ENCODE measurements around the gene HSD11B1. TPM values are rescaled to one million over a fixed set of nuclear protein-coding genes. Genes with fewer than 3 reads are reported as not detected.

Gene HSD11B1
- total RNA-seq, 2 donors from 2014 or later = not detected

DNA sequence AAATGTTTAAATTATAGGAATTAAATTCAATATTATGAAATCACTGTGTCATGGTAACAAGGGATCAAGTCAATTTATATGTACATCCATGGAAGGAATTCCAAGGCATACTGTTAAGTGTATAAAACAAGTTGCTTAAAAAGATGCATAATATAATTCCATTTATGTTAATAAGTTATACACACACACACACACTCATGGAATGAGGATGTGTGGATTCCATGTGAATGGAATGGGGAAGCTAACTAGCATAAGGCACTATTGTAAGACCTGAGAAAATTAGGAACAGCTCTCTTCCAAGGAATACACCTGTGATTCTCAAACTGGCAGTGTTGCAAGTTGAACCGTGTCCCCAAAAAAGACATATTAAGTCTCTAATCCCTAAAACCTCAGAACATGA is 33.6 kb downstream of the HSD11B1 start:
- H3K27ac Mint-ChIP-seq = no peak overlapping the region
- Histone ChIP-seq H3K27ac (ENCODE audit: low read depth, low read length) (no peak overlapping the region), H3K4me1 (ENCODE audit: control insufficient read depth, insufficient read depth, low read length) (no peaks in the 10 kb centered on the region), H3K36me3 (ENCODE audit: control insufficient read depth, insufficient read depth, low read length) (no peaks in the 10 kb centered on the region), H3K9ac (ENCODE audit: extremely low read depth, low read length, poor library complexity, severe bottlenecking) (no peak overlapping the region), H3K9me3 (ENCODE audit: control insufficient read depth, low read length) (no peaks in the 10 kb centered on the region), H3K4me3 (ENCODE audit: low read length) (no peak overlapping the region), H3K27me3 (ENCODE audit: control insufficient read depth, insufficient read depth, low read length, poor library complexity, severe bottlenecking) (peaks cover 38% of the 10 kb centered on the region)
- TF ChIP-seq, protein P1, sequence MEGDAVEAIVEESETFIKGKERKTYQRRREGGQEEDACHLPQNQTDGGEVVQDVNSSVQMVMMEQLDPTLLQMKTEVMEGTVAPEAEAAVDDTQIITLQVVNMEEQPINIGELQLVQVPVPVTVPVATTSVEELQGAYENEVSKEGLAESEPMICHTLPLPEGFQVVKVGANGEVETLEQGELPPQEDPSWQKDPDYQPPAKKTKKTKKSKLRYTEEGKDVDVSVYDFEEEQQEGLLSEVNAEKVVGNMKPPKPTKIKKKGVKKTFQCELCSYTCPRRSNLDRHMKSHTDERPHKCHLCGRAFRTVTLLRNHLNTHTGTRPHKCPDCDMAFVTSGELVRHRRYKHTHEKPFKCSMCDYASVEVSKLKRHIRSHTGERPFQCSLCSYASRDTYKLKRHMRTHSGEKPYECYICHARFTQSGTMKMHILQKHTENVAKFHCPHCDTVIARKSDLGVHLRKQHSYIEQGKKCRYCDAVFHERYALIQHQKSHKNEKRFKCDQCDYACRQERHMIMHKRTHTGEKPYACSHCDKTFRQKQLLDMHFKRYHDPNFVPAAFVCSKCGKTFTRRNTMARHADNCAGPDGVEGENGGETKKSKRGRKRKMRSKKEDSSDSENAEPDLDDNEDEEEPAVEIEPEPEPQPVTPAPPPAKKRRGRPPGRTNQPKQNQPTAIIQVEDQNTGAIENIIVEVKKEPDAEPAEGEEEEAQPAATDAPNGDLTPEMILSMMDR (conservative IDR thresholded peaks at IDR 0.05) = no peak
- H3K9me3 Mint-ChIP-seq = no peaks in the 10 kb centered on the region
- WGBS, 2 experiments (ENCODE audit: insufficient coverage in 1 of 2, insufficient read length in 1 of 2) = 75 to 83% methylated on average over 1 of the region's 1 CpG
- no peaks in the 10 kb centered on the region for H3K36me3 Mint-ChIP-seq (ENCODE audit: low read depth)
- peaks cover 34% of the 10 kb centered on the region for H3K27me3 Mint-ChIP-seq (ENCODE audit: insufficient read depth)
- no peaks in the 10 kb centered on the region for H3K4me1 Mint-ChIP-seq
- no peak overlapping the region for H3K4me3 Mint-ChIP-seq
- no peak for DNase-seq

DNA sequence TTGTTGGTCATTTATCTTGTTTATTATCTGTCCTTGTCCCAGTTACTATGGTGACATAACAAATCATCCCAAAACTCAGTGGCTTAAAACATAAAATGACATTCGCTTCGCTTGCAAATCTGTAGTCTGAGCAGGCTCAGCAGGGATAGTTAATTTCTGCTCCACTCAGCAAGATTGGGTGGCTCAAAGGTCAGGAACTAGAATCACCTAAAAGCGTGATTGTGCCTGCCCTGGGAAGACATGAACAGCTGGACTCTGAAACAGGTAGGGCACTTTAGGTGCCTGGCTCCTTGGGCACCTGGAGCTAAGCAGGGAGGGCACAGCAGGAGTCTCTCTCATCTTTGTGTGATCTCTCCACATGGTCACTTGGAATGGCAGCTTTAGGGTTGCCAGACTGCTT is 36.5 kb downstream of the HSD11B1 start:
- H3K4me3 ChIP-seq (ENCODE audit: low read length) = no peak overlapping the region
- TF ChIP-seq, protein P1 (conservative IDR thresholded peaks at IDR 0.05) = no peak
- peaks cover 30% of the 10 kb centered on the region for H3K27me3 Mint-ChIP-seq (ENCODE audit: insufficient read depth)
- H3K27ac Mint-ChIP-seq = no peak overlapping the region
- H3K27me3 ChIP-seq (ENCODE audit: control insufficient read depth, insufficient read depth, low read length, poor library complexity, severe bottlenecking) = peaks cover 24% of the 10 kb centered on the region
- H3K9ac ChIP-seq (ENCODE audit: extremely low read depth, low read length, poor library complexity, severe bottlenecking) = no peak overlapping the region
- no peaks in the 10 kb centered on the region for H3K36me3 ChIP-seq (ENCODE audit: control insufficient read depth, insufficient read depth, low read length)
- H3K36me3 Mint-ChIP-seq (ENCODE audit: low read depth) = no peaks in the 10 kb centered on the region
- no peak overlapping the region for H3K27ac ChIP-seq (ENCODE audit: low read depth, low read length)
- no peaks in the 10 kb centered on the region for H3K9me3 Mint-ChIP-seq
- no peak overlapping the region for H3K4me3 Mint-ChIP-seq
- no peaks in the 10 kb centered on the region for H3K4me1 ChIP-seq (ENCODE audit: control insufficient read depth, insufficient read depth, low read length)
- no peak for DNase-seq
- H3K9me3 ChIP-seq (ENCODE audit: control insufficient read depth, low read length) = no peaks in the 10 kb centered on the region
- H3K4me1 Mint-ChIP-seq = peaks cover 2% of the 10 kb centered on the region
- WGBS, 2 experiments (ENCODE audit: insufficient coverage in 1 of 2, insufficient read length in 1 of 2) = 88 to 89% methylated on average over 2 to 3 of the region's 3 CpGs

DNA sequence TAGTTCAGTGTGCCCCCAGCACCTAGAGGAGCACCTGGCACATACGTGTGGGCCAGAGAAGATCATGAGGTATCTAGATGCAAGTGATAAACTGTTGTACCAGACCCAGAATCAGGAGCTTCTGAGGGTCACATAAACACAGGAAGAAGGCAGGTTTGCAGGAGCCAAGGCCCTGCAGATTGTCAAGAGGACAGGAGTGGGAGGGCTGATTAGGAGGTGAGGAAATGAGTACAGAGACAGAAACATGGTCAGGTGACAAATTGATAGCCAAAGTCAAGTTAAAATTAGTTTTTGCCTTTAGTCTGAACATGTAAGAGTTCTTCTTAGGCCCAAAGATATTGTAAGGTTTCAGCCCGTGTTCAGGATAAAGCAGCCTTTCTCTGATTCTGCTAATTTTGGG is 37.2 kb downstream of the HSD11B1 start:
- no peaks in the 10 kb centered on the region for H3K4me1 ChIP-seq (ENCODE audit: control insufficient read depth, insufficient read depth, low read length)
- H3K27me3 ChIP-seq (ENCODE audit: control insufficient read depth, insufficient read depth, low read length, poor library complexity, severe bottlenecking) = peaks cover 19% of the 10 kb centered on the region
- H3K4me3 Mint-ChIP-seq = no peak overlapping the region
- no peak overlapping the region for H3K4me3 ChIP-seq (ENCODE audit: low read length)
- no peak for DNase-seq
- no peak overlapping the region for H3K27ac Mint-ChIP-seq
- H3K4me1 Mint-ChIP-seq = peaks cover 7% of the 10 kb centered on the region
- H3K27ac ChIP-seq (ENCODE audit: low read depth, low read length) = no peak overlapping the region
- peaks cover 26% of the 10 kb centered on the region for H3K27me3 Mint-ChIP-seq (ENCODE audit: insufficient read depth)
- no peaks in the 10 kb centered on the region for H3K36me3 Mint-ChIP-seq (ENCODE audit: low read depth)
- H3K9ac ChIP-seq (ENCODE audit: extremely low read depth, low read length, poor library complexity, severe bottlenecking) = no peak overlapping the region
- H3K9me3 Mint-ChIP-seq = no peaks in the 10 kb centered on the region
- no peaks in the 10 kb centered on the region for H3K36me3 ChIP-seq (ENCODE audit: control insufficient read depth, insufficient read depth, low read length)
- no peaks in the 10 kb centered on the region for H3K9me3 ChIP-seq (ENCODE audit: control insufficient read depth, low read length)
- TF ChIP-seq, protein P1 (conservative IDR thresholded peaks at IDR 0.05) = no peak
- WGBS, 2 experiments (ENCODE audit: insufficient coverage in 1 of 2, insufficient read length in 1 of 2) = 81 to 86% methylated on average over 1 to 2 of the region's 2 CpGs

Measured in endodermal cell (in vitro differentiated cells).